DOHH2 (cell line): ENCODE data around the gene TAAR8.

Experiments used
- H3F3A ChIP-seq: fragments of 200-600 bp; sonication (generic), shearing (Covaris generic); 2 replicates; pipeline ENCODE4 v1.6.0; 2016; ENCODE audit warnings: antibody characterized with exemption, mild to moderate bottlenecking; ENCODE audit not compliant: control insufficient read depth, insufficient read depth
- H3K27ac ChIP-seq: fragments of 200-600 bp; sonication (generic); 2 replicates; pipeline ENCODE4 v1.5.1; 2014; ENCODE audit warnings: low read depth, mild to moderate bottlenecking, low read length, moderate library complexity
- H3K27me3 ChIP-seq: fragments of 200-600 bp; sonication (generic); 2 replicates; pipeline ENCODE4 v1.6.1; 2014; ENCODE audit warnings: mild to moderate bottlenecking, low read length, mixed read lengths; ENCODE audit not compliant: control insufficient read depth
- H3K36me3 ChIP-seq: fragments of 200-600 bp; sonication (generic); 2 replicates; pipeline ENCODE4 v1.6.1; 2014; ENCODE audit warnings: mild to moderate bottlenecking, low read length, moderate library complexity, mixed read lengths; ENCODE audit not compliant: control insufficient read depth
- H3K4me1 ChIP-seq: fragments of 200-600 bp; sonication (generic); 2 replicates; pipeline ENCODE4 v1.6.1; 2014; ENCODE audit warnings: mild to moderate bottlenecking, low read length, mixed read lengths; ENCODE audit not compliant: control insufficient read depth
- H3K4me2 ChIP-seq: fragments of 200-600 bp; sonication (generic); 2 replicates; pipeline ENCODE4 v1.6.0; 2014; ENCODE audit warnings: mild to moderate bottlenecking, low read length, moderate library complexity
- H3K4me3 ChIP-seq: fragments of 200-600 bp; sonication (generic); 2 replicates; pipeline ENCODE4 v1.5.1; 2014; ENCODE audit warnings: mild to moderate bottlenecking, low read length, mixed read lengths
- H3K79me2 ChIP-seq: fragments of 200-600 bp; sonication (generic); 2 replicates; pipeline ENCODE4 v1.6.1; 2014; ENCODE audit warnings: mild to moderate bottlenecking, low read length, mixed read lengths; ENCODE audit not compliant: control insufficient read depth
- H3K9me2 ChIP-seq: fragments of 200-600 bp; sonication (generic); replicated peaks from 2 replicates; pipeline ENCODE4 v1.6.1; 2014; ENCODE audit warnings: mild to moderate bottlenecking, low read length, mixed read lengths; ENCODE audit not compliant: control insufficient read depth
- H3K9me3 ChIP-seq: fragments of 200-600 bp; sonication (generic); 2 replicates; pipeline ENCODE4 v1.6.1; 2014; ENCODE audit warnings: antibody characterized with exemption, low read length, mixed read lengths; ENCODE audit not compliant: control insufficient read depth, insufficient read depth
- H4K20me1 ChIP-seq: fragments of 200-600 bp; sonication (generic); 2 replicates; pipeline ENCODE4 v1.6.0; 2014; ENCODE audit warnings: low read depth, mild to moderate bottlenecking, antibody characterized with exemption, low read length, moderate library complexity; ENCODE audit not compliant: control insufficient read depth, insufficient read depth
- EZH2phosphoT487 ChIP-seq: fragments of 200-600 bp; sonication (generic); IDR thresholded peaks from 2 replicates; pipeline ENCODE4 v1.6.1; 2017; ENCODE audit warnings: borderline replicate concordance, mild to moderate bottlenecking, antibody characterized with exemption, low read length, moderate library complexity, mixed read lengths
- TF ChIP-seq, protein P1 (sequence below): fragments of 200-600 bp; sonication (generic); IDR thresholded peaks from one replicate; pipeline ENCODE4 v1.5.1; 2014; ENCODE audit warnings: antibody characterized with exemption, mild to moderate bottlenecking, low read depth, low read length; ENCODE audit not compliant: poor library complexity, severe bottlenecking

The TAAR8 gene

DNA sequence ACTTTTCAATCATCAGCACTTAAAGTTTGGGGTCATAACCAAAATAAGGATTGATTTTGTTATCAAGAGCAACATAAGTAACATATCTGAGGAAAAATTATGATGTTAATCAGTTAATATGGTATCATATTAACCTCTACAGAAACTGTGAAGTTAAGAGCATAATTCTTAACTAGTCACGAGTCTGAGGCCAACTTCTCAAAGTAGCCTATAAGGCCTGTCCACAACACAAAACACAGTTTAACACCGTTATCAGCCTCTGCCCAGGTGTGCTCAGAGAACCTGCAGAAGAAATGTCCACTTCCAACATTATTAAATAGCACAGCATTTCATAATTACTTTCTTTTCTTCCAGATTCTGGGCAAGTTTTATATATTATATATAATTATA, 40.6 kb upstream of the TAAR8 start:
- peaks cover 51% of the 10 kb centered on the region for H3K36me3 ChIP-seq
- peak overlapping the region; percentile 84 for H3K4me3 ChIP-seq
- no peaks in the 10 kb centered on the region for H4K20me1 ChIP-seq
- peaks cover 19% of the 10 kb centered on the region for H3F3A ChIP-seq
- peaks cover 67% of the 10 kb centered on the region for H3K4me1 ChIP-seq
- peak overlapping the region; percentile 88 for H3K27ac ChIP-seq
- no peaks in the 10 kb centered on the region for H3K27me3 ChIP-seq
- TF ChIP-seq EZH2phosphoT487 = no peak
- TF ChIP-seq, protein P1, sequence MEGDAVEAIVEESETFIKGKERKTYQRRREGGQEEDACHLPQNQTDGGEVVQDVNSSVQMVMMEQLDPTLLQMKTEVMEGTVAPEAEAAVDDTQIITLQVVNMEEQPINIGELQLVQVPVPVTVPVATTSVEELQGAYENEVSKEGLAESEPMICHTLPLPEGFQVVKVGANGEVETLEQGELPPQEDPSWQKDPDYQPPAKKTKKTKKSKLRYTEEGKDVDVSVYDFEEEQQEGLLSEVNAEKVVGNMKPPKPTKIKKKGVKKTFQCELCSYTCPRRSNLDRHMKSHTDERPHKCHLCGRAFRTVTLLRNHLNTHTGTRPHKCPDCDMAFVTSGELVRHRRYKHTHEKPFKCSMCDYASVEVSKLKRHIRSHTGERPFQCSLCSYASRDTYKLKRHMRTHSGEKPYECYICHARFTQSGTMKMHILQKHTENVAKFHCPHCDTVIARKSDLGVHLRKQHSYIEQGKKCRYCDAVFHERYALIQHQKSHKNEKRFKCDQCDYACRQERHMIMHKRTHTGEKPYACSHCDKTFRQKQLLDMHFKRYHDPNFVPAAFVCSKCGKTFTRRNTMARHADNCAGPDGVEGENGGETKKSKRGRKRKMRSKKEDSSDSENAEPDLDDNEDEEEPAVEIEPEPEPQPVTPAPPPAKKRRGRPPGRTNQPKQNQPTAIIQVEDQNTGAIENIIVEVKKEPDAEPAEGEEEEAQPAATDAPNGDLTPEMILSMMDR = no peak
- no peaks in the 10 kb centered on the region for H3K9me2 ChIP-seq
- H3K4me2 ChIP-seq = peak overlapping the region; percentile 93
- no peaks in the 10 kb centered on the region for H3K9me3 ChIP-seq
- H3K79me2 ChIP-seq = peaks cover 69% of the 10 kb centered on the region

GRCh38 chr6:132512342-132512637, 40.2 kb upstream of the TAAR8 start:
- Histone ChIP-seq H3K9me3 (no peaks in the 10 kb centered on the region), H3K36me3 (peaks cover 46% of the 10 kb centered on the region), H3K4me1 (peaks cover 63% of the 10 kb centered on the region), H3K27me3 (no peaks in the 10 kb centered on the region), H3K79me2 (peaks cover 64% of the 10 kb centered on the region), H3K4me3 (peak overlapping the region; percentile 84), H4K20me1 (no peaks in the 10 kb centered on the region), H3K4me2 (peak overlapping the region; percentile 93), H3F3A (peaks cover 14% of the 10 kb centered on the region; the same call in 1 of the 2 replicates), H3K27ac (peak overlapping the region; percentile 88), H3K9me2 (no peaks in the 10 kb centered on the region)
- TF ChIP-seq, protein P1 = no peak
- no peak for TF ChIP-seq EZH2phosphoT487

DNA sequence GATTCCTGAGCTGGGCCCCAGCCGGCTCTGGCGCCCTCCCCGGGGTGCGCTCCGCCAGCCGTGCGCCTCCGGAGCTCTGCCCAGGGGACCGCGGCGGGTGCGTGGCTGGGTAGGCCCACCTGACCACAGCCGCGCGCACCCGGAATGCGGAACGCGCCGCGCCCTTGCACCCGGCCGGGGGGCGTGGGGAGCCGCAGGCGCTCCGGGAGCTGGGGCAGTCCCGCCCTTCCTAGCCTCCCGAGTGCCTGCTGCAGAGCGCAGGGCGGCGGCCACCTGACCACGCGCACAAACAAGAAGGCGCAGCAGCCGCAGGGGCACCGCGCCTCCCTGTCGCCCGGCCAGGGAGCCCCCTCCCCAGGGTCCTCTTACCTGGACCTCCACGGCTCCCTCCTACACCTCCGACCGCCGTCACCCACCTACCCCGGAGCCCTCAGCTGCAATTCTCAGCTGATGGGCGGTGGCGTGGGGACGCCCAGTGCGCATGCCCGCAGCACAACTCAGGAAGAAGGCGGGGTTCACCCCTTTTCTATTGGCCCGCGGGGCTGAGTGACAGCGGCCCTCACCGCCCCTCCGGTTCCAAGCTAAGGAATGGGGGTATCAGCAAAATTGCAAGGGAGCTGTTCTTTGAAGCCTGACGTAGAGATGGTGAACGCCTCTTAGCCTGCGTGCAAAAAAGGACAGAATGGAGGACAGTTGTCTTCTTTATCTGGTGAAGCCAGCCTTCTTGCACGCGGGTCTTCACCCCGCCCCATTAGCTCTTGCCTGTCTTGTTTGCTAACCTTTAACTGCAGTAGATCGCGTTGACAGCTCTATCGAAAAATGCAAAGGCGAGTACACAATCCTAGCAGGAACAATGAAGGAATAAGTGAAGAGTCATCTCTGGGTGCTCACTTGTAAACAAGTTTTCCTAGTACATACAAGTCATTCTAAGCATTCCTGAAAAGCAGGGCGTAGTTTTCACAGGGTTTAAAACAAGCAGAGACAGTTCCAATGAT, 39.5 kb upstream of the TAAR8 start, which contains the start of gene STX7:
Gene STX7 (minus strand): TSS at position 479 of the 995 bp plus-strand sequence. CDS start 9,586 bp downstream, outside the sequence.
- peak within 1 kb of the TSS; percentile 84 for H3K4me3 ChIP-seq
- peak within 1 kb of the TSS; percentile 93 for H3K4me2 ChIP-seq
- H3K9me3 ChIP-seq = no peaks in the 10 kb centered on the region
- H3K79me2 ChIP-seq = peaks cover 58% of the 10 kb centered on the region
- peak within 1 kb of the TSS; percentile 88 for H3K27ac ChIP-seq
- peaks cover 12% of the 10 kb centered on the region; the same call in 1 of the 2 replicates for H3F3A ChIP-seq
- H3K4me1 ChIP-seq = peaks cover 56% of the 10 kb centered on the region
- no peaks in the 10 kb centered on the region for H4K20me1 ChIP-seq
- H3K9me2 ChIP-seq = no peaks in the 10 kb centered on the region
- TF ChIP-seq, protein P1 = no peak
- no peak for TF ChIP-seq EZH2phosphoT487
- H3K27me3 ChIP-seq = no peaks in the 10 kb centered on the region
- peaks cover 40% of the 10 kb centered on the region for H3K36me3 ChIP-seq
